ENCODE measurements around the gene WBP11.
"Not testable (repeated sequence)": the region's sequence is repeated elsewhere in the genome, so short reads cannot be mapped to it uniquely, and the experiment has no call there.

The WBP11 gene

GRCh38 chr12:14773685-14774073, 29.6 kb downstream of the WBP11 start:
- DNase-seq (ENCODE audit: low read depth in 2 of 2, low spot score in 1 of 2), result peak in 1 of 2 donors; percentile 10

- no peak for DNase-seq (ENCODE audit: low read depth in 2 of 2, low spot score in 1 of 2)
Measured at GRCh38 chr12:14772946-14773345, 30.3 kb downstream of the WBP11 start.

- no peak for DNase-seq (ENCODE audit: low read depth in 2 of 2, low spot score in 1 of 2)
Measured at GRCh38 chr12:14771651-14772137, 31.6 kb downstream of the WBP11 start.

GRCh38 chr12:14770496-14771461, 32.5 kb downstream of the WBP11 start:
- peak; percentile 83 to 91 for DNase-seq (ENCODE audit: low read depth in 2 of 2, low spot score in 1 of 2)

GRCh38 chr12:14769969-14770495, 33.2 kb downstream of the WBP11 start:
- DNase-seq (ENCODE audit: low read depth in 2 of 2, low spot score in 1 of 2), result peak; percentile 64 to 74

- no peak for DNase-seq (ENCODE audit: low read depth in 2 of 2, low spot score in 1 of 2)
Measured at GRCh38 chr12:14769466-14769968, 33.8 kb downstream of the WBP11 start.

- no peak for DNase-seq (ENCODE audit: low read depth in 2 of 2, low spot score in 1 of 2)
Measured at GRCh38 chr12:14768823-14769405, 34.4 kb downstream of the WBP11 start.

GRCh38 chr12:14767617-14768016, 35.7 kb downstream of the WBP11 start:
- DNase-seq (ENCODE audit: low read depth in 2 of 2, low spot score in 1 of 2), result no peak

GRCh38 chr12:14766649-14767215, 36.5 kb downstream of the WBP11 start:
- DNase-seq (ENCODE audit: low read depth in 2 of 2, low spot score in 1 of 2), result no peak

GRCh38 chr12:14766020-14766419, 37.3 kb downstream of the WBP11 start:
- DNase-seq (ENCODE audit: low read depth in 2 of 2, low spot score in 1 of 2), result not testable (repeated sequence)

GRCh38 chr12:14765398-14765797, 37.9 kb downstream of the WBP11 start:
- DNase-seq (ENCODE audit: low read depth in 2 of 2, low spot score in 1 of 2), result no peak

- DNase-seq (ENCODE audit: low read depth in 2 of 2, low spot score in 1 of 2), result not testable (repeated sequence)
Measured at GRCh38 chr12:14759711-14760280, 43.5 kb downstream of the WBP11 start.

GRCh38 chr12:14756334-14757143, 46.7 kb downstream of the WBP11 start:
- no peak for DNase-seq (ENCODE audit: low read depth in 2 of 2, low spot score in 1 of 2)

GRCh38 chr12:14751986-14752385, 51.3 kb downstream of the WBP11 start:
- DNase-seq (ENCODE audit: low read depth in 2 of 2, low spot score in 1 of 2), result no peak

GRCh38 chr12:14743061-14743460, 60.2 kb downstream of the WBP11 start:
- no peak for DNase-seq (ENCODE audit: low read depth in 2 of 2, low spot score in 1 of 2)

- no peak for DNase-seq (ENCODE audit: low read depth in 2 of 2, low spot score in 1 of 2)
Measured at GRCh38 chr12:14741942-14742341, 61.3 kb downstream of the WBP11 start.

- DNase-seq (ENCODE audit: low read depth in 2 of 2, low spot score in 1 of 2), result no peak
Measured at GRCh38 chr12:14741153-14741552, 62.1 kb downstream of the WBP11 start.

- DNase-seq (ENCODE audit: low read depth in 2 of 2, low spot score in 1 of 2), result not testable (repeated sequence)
Measured at GRCh38 chr12:14736441-14736840, 66.8 kb downstream of the WBP11 start.
